ENCODE measurements around the gene PIMREG. TPM values are rescaled to one million over a fixed set of nuclear protein-coding genes. Genes with fewer than 3 reads are reported as not detected.

PIMREG gene
- polyA plus RNA-seq, 4 donors = 19.5 to 31.3 (median 25.8) TPM

- DNase-seq (ENCODE audit: low read depth in 4 of 4, low spot score in 2 of 4) = no peak
Observed at GRCh38 chr17:6437466-6437865, 6.8 kb upstream of the PIMREG start.

DNA sequence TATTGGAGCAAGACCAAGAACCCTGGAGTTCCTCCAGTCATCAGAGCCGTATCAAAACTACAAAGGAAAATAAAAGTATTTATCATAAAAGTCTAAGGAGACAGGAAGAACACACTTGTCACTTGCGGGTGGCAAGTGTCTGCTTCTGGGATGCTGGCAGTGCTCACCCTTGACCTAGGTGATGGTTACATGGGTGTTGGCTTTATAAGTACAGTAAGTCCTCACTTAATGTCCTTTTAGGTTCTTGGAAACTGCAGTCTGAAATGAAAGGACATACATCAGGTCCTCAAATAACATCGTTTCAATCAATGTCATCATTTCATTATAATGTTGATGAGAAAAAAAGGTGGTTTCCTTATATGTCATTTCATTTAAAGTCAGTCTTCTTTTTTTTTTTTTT, 6.3 kb upstream of the PIMREG start:
- no peak for DNase-seq (ENCODE audit: low read depth in 4 of 4, low spot score in 2 of 4)

GRCh38 chr17:6439951-6440350, 4.3 kb upstream of the PIMREG start:
- peak in 1 of 4 donors; percentile 55 for DNase-seq (ENCODE audit: low read depth in 4 of 4, low spot score in 2 of 4)

- no peak for DNase-seq (ENCODE audit: low read depth in 4 of 4, low spot score in 2 of 4)
Observed at GRCh38 chr17:6442775-6443174, 1.5 kb upstream of the PIMREG start.

DNA sequence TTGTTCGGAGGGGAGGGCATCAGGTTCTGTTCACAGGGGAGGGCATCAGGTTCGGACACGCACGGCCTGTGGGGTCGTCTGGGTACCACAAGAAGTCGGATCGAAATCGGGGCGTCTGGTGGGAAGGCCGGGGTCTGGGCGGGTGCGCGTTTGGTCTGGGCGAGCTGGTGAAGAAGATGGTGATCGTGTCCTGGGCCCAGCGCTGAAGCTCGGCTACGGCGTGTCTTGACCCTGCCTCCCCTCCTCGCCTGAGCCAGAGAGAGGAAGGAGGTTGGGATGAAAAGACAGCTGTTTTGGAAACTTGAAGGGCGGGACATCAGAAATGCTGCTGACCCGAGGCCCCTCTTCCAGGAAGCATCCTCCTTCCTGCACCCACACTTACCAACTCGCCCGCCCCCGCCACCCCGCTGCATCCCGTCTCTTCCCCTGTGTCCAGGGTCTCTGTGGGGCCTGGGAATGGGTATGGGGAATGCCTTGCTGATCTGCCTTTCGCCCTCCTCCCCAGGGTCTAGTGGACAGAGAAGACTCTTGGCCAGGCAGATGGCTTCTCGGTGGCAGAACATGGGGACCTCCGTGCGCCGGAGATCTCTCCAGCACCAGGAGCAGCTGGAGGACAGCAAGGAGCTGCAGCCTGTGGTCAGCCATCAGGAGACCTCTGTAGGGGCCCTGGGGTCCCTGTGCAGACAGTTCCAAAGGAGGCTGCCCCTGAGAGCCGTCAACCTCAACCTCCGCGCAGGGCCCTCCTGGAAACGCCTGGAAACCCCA, 498 bp downstream of the PIMREG start:
- no peak for DNase-seq (ENCODE audit: low read depth in 4 of 4, low spot score in 2 of 4)

GRCh38 chr17:6446516-6447100, 2.4 kb downstream of the PIMREG start:
- DNase-seq (ENCODE audit: low read depth in 4 of 4, low spot score in 2 of 4) = no peak

DNA sequence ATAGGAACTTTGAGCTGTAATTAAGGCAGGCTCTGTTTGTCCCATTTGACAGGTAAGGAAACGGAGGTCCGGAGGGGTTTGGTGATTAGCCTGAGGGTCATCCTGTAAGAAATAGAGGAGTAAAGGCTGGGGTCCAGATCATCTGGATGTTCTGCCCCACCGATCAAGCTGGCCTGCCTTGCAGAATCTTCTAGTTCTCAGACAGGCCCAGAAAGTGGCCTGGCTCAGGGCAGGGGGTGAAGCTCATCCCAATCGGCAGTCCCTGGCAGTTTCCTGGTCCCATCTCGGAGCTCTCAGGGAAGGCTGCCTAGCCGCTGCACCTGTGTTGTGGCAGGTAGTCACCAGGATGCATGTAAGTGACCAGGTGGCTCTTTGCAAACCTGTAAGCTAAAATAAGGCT, 4.2 kb downstream of the PIMREG start:
- no peak for DNase-seq (ENCODE audit: low read depth in 4 of 4, low spot score in 2 of 4)

- DNase-seq (ENCODE audit: low read depth in 4 of 4, low spot score in 2 of 4) = no peak
Observed at GRCh38 chr17:6449307-6449706, 5.1 kb downstream of the PIMREG start.

DNA sequence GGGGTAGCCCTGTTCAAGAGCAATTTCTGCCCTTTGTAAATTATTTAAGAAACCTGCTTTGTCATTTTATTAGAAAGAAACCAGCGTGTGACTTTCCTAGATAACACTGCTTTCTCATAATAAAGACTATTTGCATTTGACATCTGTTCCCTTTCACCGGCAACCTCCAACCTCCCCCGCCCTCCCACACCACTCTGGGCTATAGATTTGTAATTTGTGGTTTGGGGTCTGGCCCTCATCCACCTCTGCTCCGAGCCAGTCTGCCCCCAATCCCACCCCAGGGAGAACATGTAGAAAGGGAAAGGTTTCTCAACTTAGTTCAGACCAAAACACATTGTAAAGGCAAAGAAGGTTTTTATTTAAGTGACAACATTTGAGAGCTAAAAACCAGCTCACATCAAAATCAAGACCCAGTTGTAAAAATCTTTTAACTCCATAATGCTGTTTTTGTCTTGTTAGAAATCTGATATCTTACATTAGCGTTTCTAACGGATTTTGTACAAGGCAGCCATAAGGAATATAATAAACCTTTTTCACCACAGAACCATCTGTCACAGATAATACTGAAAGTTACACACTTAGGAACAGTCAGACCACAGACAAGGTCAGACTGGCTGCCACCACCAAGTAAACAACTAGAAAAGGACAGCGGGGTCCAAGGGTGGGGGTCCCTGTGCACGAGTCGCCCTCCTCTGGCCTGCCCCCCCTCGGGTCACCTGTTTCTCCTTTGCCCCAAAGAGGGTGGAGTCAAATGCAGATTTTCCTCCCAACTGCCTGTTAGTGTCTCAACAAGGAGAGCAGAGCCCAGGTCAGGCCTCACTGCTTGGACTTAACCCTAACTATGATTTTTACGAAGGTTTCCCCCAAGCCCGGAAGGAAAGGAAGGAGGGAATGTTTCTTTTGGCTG, 6.9 kb downstream of the PIMREG start:
- no peak for DNase-seq (ENCODE audit: low read depth in 4 of 4, low spot score in 2 of 4)

DNA sequence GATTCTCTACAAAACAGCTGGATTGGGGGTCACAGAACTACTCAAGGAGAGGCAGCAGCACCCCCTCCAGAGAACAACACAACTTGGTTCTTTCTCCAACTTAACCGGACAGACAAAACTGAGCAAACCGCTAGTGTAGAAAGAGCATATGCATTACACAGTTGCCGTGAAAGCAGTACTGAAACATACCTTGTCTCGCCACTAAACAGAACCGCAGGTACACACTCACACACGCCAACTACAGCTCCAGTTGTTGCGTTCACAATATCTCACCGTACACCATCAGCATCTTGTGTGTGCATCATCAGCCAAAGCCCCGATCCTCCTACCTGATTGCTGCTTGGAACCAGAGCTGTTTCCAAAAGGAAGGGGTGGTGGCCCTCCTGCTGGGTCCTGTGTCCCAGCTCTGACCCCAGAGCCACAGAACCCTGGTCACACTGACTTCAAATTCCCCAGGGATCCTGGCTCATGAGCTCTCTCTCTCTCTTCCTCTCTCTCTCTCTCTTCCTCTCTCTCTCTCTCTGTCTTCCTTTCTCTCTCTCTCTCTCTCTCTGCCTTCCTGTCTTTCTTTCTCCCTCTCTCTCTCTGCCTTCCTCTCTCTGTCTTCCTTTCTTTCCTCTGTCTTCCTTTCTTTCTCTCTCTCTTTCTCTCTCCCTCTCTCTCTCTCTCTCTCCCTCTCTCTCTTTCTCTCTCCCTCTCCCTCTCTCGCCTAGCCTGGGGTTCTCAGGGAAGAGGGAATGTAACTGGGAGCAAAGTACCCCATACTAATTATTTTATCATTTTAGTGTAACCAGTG, 8.4 kb downstream of the PIMREG start:
- no peak for DNase-seq (ENCODE audit: low read depth in 4 of 4, low spot score in 2 of 4)

DNA sequence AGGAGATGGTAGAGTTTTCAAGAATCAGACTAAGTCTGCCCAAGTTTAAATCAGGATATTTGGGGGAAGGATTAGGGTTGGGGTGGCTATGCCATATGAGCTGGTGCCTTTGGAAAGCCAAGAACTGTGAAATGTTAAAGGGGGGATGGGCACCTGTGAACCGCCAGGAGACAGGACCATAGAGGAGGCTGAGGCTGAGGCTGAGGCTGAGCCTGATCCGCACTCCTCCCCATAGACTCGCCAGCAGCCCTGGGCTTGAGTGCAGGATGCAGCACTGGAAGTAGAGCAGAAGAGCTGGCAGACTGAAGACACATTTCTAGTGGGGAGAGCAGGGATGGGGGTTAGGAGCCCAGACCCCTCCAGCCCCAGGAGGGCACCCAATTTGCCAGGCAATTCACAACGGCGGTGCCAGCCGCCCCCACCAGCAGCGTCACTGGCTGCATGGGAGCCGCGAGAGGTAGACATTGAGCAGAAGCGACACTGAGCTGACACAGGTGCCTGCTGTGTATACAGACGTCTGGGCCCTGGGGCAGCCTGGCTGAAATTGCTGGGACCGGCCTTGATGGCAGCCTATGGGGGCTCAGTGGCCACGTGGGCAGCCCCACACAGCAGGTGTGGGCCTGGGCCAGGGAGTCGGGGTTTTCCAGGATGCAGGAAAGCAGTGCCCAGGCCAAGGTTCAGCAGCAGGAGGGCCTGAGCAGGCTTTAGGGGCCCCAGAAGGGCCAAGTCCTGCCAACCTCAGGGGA, 9.2 kb downstream of the PIMREG start:
- DNase-seq (ENCODE audit: low read depth in 4 of 4, low spot score in 2 of 4) = no peak

- DNase-seq (ENCODE audit: low read depth in 4 of 4, low spot score in 2 of 4) = no peak
Observed at GRCh38 chr17:6454495-6455320, 10.5 kb downstream of the PIMREG start.

- peak in 1 of 4 donors; percentile 38 for DNase-seq (ENCODE audit: low read depth in 4 of 4, low spot score in 2 of 4)
Observed at GRCh38 chr17:6455321-6455705, 11.1 kb downstream of the PIMREG start.

DNA sequence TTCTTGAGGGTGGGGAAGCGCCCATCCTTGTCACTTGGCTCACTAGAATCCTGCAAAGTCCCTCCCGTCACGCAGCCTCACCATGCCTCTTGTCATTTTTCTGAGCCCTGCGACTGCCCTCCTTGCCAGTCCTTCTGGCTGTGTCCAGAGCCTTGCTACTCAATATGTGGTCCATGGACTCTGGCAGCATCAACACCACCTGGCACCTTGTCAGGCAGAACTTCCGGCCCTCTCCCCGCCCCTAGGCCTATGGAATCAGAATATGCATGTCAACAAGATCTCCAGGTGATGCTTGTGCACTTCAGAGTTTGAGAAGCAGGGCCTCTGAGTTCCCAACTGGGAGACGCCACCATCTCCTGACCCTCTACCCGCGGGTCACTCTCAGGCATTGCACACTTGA, 12.1 kb downstream of the PIMREG start:
- DNase-seq (ENCODE audit: low read depth in 4 of 4, low spot score in 2 of 4) = no peak

DNA sequence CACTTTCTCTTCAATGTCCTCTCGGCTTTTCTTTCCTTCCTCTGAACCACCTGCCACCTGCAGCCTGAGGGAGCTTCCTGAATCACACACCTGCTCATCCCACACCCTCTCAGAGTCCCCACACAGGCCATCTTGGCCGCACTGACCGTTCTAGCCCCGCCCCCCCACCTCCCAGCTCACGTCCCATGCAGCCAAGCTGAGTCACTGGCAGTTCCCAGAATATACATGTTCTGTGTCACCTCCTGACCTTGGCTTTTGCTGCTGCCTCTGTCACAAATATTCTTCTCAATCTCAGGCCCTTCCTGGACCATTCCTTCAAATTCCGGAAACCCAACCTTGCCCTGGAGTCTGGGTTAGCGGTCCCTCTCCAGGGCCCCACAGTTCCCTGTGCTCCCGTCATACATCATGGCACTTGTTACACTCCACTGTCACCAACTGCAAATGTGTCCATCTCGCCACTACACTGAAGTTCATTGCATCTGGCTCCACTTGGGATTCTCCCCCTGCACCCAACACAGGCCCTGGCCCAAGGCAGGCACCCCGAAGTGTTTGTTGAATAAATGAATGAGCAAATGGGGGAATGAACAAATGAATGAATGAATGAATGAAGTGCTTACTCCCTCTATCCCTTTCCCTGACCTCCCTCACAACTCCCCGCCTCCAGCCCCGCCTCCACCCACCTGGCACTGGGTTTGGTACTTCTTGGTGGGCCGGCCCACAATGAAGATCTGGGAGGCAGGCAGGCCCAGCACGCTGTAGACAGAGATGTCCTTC, 12.8 kb downstream of the PIMREG start:
- DNase-seq (ENCODE audit: low read depth in 4 of 4, low spot score in 2 of 4) = no peak

- DNase-seq (ENCODE audit: low read depth in 4 of 4, low spot score in 2 of 4) = no peak
Observed at GRCh38 chr17:6457688-6458459, 13.6 kb downstream of the PIMREG start.

DNA sequence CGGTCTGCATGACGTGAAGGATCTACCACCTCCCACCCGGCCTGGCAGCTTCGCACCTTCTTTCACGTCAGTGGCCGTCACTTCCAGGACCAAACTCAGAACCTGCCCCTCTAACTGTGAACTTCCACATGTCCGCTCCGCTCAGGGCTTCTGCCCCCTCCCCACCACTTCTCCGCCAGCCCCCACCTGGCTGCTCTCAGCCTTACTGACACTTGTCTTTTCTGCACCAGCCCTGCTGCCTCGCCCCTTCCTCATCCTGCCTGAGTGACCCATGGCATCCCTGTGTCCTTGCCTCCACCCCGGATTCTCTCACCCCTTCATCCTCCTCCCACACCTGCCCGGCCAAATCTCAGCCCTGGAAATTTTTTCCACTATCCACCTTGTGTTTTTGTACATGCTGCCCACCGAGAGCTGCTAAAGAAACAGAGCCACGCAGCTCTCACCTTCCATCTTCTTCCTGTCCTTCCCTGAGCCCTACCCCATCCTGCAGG, 14.2 kb downstream of the PIMREG start:
- DNase-seq (ENCODE audit: low read depth in 4 of 4, low spot score in 2 of 4) = no peak
